HepG2 (cell line): ENCODE data around the gene FGD5. TPM values are rescaled to one million over a fixed set of nuclear protein-coding genes. Genes with fewer than 3 reads are reported as not detected.

Source experiments
- AKNA ChIP-seq: sonication (generic); formaldehyde crosslinking; IDR thresholded peaks from 2 replicates; pipeline ENCODE4 v1.4.0; 2020; ENCODE audit warnings: missing genetic modification reagents, borderline replicate concordance
- CHCHD3 ChIP-seq: sonication (generic); formaldehyde crosslinking; IDR thresholded peaks from 2 replicates; pipeline ENCODE4 v1.8.0; 2022; ENCODE audit warnings: mild to moderate bottlenecking, missing genetic modification reagents, moderate library complexity
- PAXIP1 ChIP-seq: sonication (generic); formaldehyde crosslinking; conservative IDR thresholded peaks from 2 replicates; pipeline ENCODE4 v1.4.0; 2020; ENCODE audit warnings: mild to moderate bottlenecking, missing genetic modification reagents, moderate library complexity
- PHF8 ChIP-seq: sonication (generic); formaldehyde crosslinking; IDR thresholded peaks from 2 replicates; pipeline ENCODE4 v1.5.0; 2020; ENCODE audit warnings: missing genetic modification reagents
- POLR2G ChIP-seq: fragments of 200-400 bp; formaldehyde crosslinking; IDR thresholded peaks from 2 replicates; pipeline ENCODE4 v1.6.1; 2018; ENCODE audit warnings: mild to moderate bottlenecking, low read depth, low read length, moderate library complexity
- STAG1 ChIP-seq: sonication (generic); formaldehyde crosslinking; IDR thresholded peaks from 2 replicates; pipeline ENCODE4 v1.4.0; 2020; ENCODE audit warnings: missing genetic modification reagents
- TAF15 ChIP-seq: fragments of 200-400 bp; formaldehyde crosslinking; IDR thresholded peaks from one replicate; pipeline ENCODE4 v1.6.1; 2018; ENCODE audit warnings: mild to moderate bottlenecking, low read depth, low read length; ENCODE audit not compliant: poor library complexity, severe bottlenecking
- TEAD2 ChIP-seq: sonication (generic); formaldehyde crosslinking; IDR thresholded peaks from 2 replicates; pipeline ENCODE4 v1.9.0; 2021; ENCODE audit warnings: missing genetic modification reagents
- ZFP36L1 ChIP-seq: sonication (generic); formaldehyde crosslinking; IDR thresholded peaks from 2 replicates; pipeline ENCODE4 v1.8.0; 2022; ENCODE audit warnings: mild to moderate bottlenecking, missing genetic modification reagents, moderate library complexity
- ZNF3 ChIP-seq: IDR thresholded peaks from 2 replicates; pipeline ENCODE4 v1.7.0; 2017; ENCODE audit warnings: inconsistent platforms
- ZNF318 ChIP-seq: sonication (generic); formaldehyde crosslinking; IDR thresholded peaks from 2 replicates; pipeline ENCODE4 v1.4.0; 2020; ENCODE audit warnings: mild to moderate bottlenecking, missing genetic modification reagents
- polyA plus RNA-seq, 8 experiments: library from polyadenylated mRNA; depleted of rRNA in 3 of 8; stranded (reverse) in 7 of 8; unstranded in 1 of 8; fragments of >200 nt; fragmentation: Illumina TruSeq in 4 of 8; extraction: Trizol in 4 of 8; gene quantifications; 2 replicates each; pipeline versions ENCODE4 v1.2.1 to v1.2.3, GENCODE V29; 2011 to 2016; ENCODE audit warnings: low read depth in 4 of 8, missing spikeins in 1 of 8, mixed read lengths in 1 of 8; ENCODE audit not compliant: insufficient read depth in 1 of 8
- total RNA-seq, 5 experiments: library from RNA; depleted of rRNA; stranded (reverse); fragments of >200 nt; fragmentation: Illumina TruSeq; extraction: Trizol; gene quantifications; 2 replicates each; pipeline ENCODE4 v1.2.3, GENCODE V29; 2016; ENCODE audit warnings: low read depth in 1 of 5

FGD5 gene
- total and polyA plus RNA-seq, 2 of the 13 experiments (the other 11 are each of a cell fraction or from before 2014, with no cell fraction given) = 0.17 TPM; not detected in 1

GRCh38 chr3:14803981-14804834 lies 14.6 kb upstream of the FGD5 start (continued):
- TF ChIP-seq ZNF318 (CRISPR knock-in tag) (no peak), PAXIP1 (CRISPR knock-in tag) (0 out of 2 replicates have a peak, but pooled peaks have one; percentile 6), AKNA (CRISPR knock-in tag) (no peak), POLR2G (no peak), ZFP36L1 (CRISPR knock-in tag) (peak; percentile 51; the same call in 1 of the 2 replicates), CHCHD3 (CRISPR knock-in tag) (no peak), STAG1 (CRISPR knock-in tag) (no peak), TAF15 (no peak), ZNF3 (no peak), TEAD2 (CRISPR knock-in tag) (no peak), PHF8 (CRISPR knock-in tag) (no peak)
